NCI-H2171 (cell line): ENCODE results near the gene CLSTN1.
"Not testable (repeated sequence)": the region's sequence is repeated elsewhere in the genome, so short reads cannot be mapped to it uniquely, and the experiment has no call there.

Experiments used
- DNase-seq: peaks from one replicate; lab custom pipeline; 2025; lab: John Stamatoyannopoulos, UW

CLSTN1 gene

GRCh38 chr1:9797049-9797448, 26.7 kb downstream of the CLSTN1 start:
- DNase-seq, result no peak

- DNase-seq, result no peak
Measured at GRCh38 chr1:9794081-9794480, 29.7 kb downstream of the CLSTN1 start.

DNA sequence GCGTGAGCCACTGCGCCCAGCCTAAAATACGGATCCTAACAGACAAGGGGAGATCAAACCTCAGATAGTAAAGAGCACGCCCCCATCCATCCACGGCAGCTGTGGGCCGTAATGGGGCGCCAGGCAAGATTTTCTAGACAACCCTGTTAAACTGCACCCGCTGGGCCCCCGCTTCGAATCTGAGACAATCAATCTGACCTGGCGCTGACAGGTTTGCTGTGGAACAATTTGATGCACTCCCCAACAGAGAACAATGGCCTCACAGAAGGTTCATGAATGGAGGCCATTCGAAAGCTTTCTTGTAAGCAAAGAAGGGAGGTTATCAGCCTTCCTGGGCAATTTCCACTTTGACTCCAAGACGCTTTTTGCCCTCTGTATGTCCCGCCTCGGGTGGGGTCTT, 30.5 kb downstream of the CLSTN1 start:
- DNase-seq, result no peak

- DNase-seq, result peak; percentile 95
Measured at GRCh38 chr1:9792156-9793042, 31.4 kb downstream of the CLSTN1 start.

DNA sequence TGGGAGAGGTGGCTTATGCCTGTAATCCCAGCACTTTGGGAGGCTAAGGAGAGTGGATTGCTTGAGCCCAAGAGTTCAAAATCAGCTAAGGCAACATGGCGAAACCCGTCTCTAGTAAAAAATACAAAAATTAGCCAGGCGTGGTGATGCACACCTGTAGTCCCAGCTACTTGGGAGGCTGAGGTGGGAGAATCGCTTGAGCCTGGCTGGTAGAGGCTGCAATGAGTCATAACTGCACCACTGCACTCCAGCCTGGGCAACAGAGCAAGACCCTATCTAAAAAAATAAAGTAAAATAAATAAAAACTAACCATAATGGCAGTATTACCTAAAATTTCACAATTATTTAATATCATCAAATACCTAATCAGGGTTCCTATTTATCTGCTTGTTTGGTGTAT, 34.1 kb downstream of the CLSTN1 start:
- not testable (repeated sequence) for DNase-seq

- DNase-seq, result no peak
Measured at GRCh38 chr1:9787702-9788101, 36.1 kb downstream of the CLSTN1 start.

GRCh38 chr1:9785406-9785805, 38.4 kb downstream of the CLSTN1 start:
- no peak for DNase-seq

- DNase-seq, result no peak
Measured at GRCh38 chr1:9784508-9785133, 39.1 kb downstream of the CLSTN1 start.

- DNase-seq, result no peak
Measured at GRCh38 chr1:9782897-9783296, 40.9 kb downstream of the CLSTN1 start.

- no peak for DNase-seq
Measured at GRCh38 chr1:9782116-9782751, 41.5 kb downstream of the CLSTN1 start.

DNA sequence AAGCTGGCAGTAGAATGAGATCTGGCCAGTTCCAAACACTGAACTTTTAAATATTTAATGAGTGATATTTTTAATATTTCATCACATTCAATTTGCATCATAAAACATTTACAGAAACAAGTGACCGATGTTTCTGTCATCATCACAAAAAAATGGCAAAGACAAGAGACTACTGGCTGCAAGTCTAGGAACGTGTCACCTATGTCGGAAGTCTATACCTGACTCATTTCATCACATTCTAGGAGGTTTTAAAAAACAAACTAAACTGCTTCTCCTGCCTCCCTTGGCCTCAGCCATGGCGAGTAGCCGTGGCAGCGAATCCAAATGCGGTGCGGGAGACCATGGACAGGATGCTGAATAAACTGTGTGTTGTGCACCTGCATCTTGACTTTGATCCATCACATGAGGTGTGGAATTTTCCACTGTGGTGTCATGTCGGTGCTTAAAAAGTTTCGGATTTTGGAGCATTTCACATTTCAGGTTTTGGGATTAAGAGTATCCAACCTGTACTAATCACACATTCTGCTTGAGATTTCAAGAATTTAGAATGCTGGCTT, 43.1 kb downstream of the CLSTN1 start:
- no peak for DNase-seq

DNA sequence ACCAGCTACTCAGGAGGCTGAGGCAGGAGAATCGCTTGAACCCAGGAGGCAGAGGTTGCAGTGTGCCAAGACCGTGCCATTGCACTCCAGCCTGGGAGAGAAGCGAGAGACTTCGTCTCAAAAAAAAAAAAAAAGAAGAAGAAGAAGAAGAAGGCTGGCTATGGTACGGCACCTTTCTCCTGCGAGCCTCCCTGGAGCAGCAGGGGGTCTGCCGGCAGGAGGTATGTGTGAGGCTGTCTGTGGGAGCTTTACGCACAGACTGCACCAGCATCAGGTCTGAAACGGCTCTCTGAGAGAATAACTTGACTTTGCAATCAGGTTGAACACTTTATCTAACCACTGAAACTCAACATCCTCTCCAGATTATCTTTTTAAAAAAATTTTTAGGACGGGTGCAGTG, 44.9 kb downstream of the CLSTN1 start:
- no peak for DNase-seq

GRCh38 chr1:9776685-9777084, 47.1 kb downstream of the CLSTN1 start:
- DNase-seq, result no peak

DNA sequence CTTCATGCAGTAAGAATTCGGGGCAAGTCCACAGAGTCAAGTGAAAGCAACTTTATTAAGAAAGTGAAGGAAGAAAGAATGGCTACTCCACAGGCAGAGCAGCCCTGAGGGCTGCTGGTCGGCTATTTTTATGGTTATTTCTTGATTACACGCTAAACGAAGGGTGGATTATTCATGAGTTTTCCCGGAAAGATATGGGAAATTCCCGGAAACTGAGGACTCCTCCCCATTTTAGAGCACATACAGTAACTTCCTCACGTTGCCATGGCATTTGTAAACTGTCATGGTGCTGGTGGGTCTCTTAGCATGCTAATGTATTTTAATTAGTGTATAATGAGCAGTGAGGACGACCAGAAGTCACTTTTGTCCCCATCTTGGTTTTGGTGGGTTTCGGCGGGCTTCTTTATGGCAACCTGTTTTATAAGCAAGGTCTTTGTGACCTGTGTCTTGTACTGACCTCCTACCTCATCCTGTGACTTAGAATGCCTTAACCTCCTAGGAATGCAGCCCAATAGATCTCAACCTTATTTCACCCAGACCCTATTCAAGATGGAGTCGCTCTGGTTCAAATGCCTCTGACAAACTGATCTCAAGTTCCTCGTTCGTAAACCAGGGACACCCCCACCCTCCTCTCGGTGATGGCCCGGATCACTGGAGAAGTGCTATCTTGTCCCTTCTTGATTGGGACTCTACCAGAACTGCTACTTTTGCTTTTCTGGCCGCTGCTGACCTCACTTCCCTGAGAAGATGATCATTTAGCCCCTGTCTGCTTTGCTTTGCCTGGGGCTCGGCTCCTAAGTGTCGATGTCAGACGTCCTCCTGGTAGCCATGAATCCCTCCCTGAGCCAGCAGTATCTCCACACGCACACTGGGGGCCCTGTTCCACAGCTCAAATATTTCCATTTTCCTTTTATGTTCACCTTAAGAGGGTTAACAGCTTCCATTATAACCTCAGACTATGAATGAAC, 48.8 kb downstream of the CLSTN1 start:
- DNase-seq, result no peak

GRCh38 chr1:9770298-9770697, 53.5 kb downstream of the CLSTN1 start:
- DNase-seq, result no peak

- no peak for DNase-seq
Measured at GRCh38 chr1:9768983-9769382, 54.8 kb downstream of the CLSTN1 start.

GRCh38 chr1:9767964-9768668, 55.6 kb downstream of the CLSTN1 start:
- DNase-seq, result no peak

DNA sequence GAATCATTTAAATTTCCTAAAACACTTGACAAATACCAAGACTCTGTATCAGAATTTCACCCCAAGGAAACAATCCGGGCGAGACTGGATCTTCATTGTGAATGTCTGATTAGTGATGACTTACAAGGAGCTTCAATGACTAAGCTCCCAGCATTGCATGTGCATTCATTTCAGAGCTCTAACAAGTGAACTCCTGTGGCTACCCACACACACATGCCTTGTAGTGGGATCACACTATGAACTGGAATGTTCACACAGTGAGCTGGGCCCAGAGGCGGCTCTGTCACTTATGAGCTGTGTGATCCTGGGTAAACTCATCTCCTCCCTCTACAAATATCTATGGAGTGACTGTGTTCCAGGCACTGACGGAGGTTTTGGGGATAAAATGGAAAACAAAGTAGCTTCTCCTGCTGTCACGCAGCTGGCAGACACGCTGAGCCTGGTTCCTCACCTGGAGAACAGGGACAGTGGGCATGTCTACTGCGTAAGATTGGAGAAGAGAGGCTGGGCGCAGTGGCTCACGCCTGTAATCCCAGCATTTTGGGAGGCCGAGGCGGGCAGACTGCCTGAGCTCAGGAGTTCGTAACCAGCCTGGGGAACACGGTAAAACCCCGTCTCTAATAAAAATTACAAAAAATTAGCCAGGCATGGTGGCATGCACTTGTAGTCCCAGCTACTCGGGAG, 56.9 kb downstream of the CLSTN1 start:
- DNase-seq, result no peak

DNA sequence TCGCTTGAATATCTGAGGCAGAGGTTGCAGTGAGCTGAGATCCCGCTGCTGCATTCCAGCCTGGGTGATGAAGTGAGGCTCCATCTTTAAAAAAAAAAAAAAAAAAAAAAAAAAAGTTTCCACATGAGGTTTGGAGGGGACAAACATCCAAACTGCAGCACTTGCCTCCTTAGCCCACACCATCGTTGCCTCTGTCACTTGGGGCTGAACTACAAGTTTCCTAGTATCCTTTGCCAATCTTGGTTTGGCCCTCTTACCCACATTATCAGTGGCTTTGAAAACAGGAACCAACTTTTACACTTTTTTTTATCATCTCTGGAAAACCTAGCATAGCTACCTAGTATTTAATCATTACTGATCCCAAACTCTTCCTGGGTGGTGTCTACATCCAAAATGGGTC, 59.2 kb downstream of the CLSTN1 start:
- DNase-seq, result no peak

DNA sequence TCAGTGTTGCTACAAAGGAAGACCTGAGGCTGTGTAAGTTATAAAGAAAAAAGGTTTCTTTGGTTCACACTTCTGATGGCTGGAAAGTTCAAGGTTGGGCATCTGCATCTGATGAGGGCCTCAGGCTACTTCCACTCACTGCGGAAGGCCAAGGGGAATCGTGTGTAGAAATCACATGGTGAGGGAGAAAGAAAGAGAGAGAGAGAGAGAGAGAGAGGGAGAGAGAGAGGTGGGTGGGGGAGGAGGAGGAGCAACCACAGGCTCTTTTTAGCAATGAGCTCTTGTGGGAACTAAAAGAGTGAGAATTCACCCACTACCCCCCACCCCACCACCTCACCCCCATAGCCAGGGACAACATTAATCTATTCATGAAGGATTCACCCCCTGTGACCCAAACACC, 59.9 kb downstream of the CLSTN1 start:
- no peak for DNase-seq
